Duodenal mucosa (tissue), 2 donors: ENCODE results near the gene TMPRSS11D.

Experiments used
- H3K27ac ChIP-seq: one replicate; pipeline ENCODE4 v1.7.0; 2013; ENCODE audit warnings: low read depth, low read length
- H3K27me3 ChIP-seq, 2 donors: one replicate each; pipeline ENCODE4 v1.7.0; 2013; ENCODE audit warnings: low read length in 2 of 2, control low read depth in 1 of 2; ENCODE audit not compliant: insufficient read depth in 2 of 2, control insufficient read depth in 1 of 2
- H3K36me3 ChIP-seq, 2 donors: one replicate each; pipeline ENCODE4 v1.7.0; 2013; ENCODE audit warnings: low read length in 2 of 2, control low read depth in 1 of 2; ENCODE audit not compliant: insufficient read depth in 2 of 2, control insufficient read depth in 1 of 2
- H3K4me1 ChIP-seq, 2 donors: one replicate each; pipeline ENCODE4 v1.7.0; 2013; ENCODE audit warnings: low read length in 2 of 2, control low read depth in 1 of 2; ENCODE audit not compliant: insufficient read depth in 2 of 2, control insufficient read depth in 1 of 2
- H3K4me3 ChIP-seq, 2 donors: one replicate each; pipeline ENCODE4 v1.7.0; 2013; ENCODE audit warnings: low read length in 2 of 2, low read depth in 1 of 2
- H3K9ac ChIP-seq, 2 donors: one replicate each; pipeline ENCODE4 v1.7.0; 2013; ENCODE audit warnings: low read length in 2 of 2, low read depth in 1 of 2
- H3K9me3 ChIP-seq, 2 donors: one replicate each; pipeline ENCODE4 v1.7.0; 2013; ENCODE audit warnings: low read length in 2 of 2, control low read depth in 1 of 2; ENCODE audit not compliant: control insufficient read depth in 1 of 2

The TMPRSS11D gene

DNA sequence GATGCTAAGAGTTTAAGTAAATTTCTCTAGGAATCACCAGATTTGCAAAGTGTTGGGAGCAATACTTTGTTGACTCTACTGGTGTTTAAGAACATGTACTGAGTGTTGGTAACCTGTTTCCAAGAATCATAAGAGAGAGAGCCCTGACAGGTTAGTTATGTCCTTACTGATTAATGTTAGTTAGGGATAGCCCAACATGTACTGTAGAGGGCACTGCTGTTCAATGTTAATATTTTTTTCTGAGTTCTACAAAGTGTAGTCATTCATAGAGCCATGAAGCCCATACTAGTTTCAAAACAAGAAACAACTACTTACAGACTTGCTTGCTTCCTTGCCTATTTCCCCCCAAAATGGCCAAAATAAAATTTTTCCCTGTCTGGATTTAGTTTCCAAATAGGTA, 11.9 kb downstream of the TMPRSS11D start:
- Histone ChIP-seq H3K36me3 (no peaks in the 10 kb centered on the region), H3K9me3 (no peaks in the 10 kb centered on the region), H3K9ac (no peak overlapping the region), H3K27ac (no peak overlapping the region), H3K27me3 (no peaks in the 10 kb centered on the region), H3K4me1 (no peaks in the 10 kb centered on the region), H3K4me3 (no peak overlapping the region)

DNA sequence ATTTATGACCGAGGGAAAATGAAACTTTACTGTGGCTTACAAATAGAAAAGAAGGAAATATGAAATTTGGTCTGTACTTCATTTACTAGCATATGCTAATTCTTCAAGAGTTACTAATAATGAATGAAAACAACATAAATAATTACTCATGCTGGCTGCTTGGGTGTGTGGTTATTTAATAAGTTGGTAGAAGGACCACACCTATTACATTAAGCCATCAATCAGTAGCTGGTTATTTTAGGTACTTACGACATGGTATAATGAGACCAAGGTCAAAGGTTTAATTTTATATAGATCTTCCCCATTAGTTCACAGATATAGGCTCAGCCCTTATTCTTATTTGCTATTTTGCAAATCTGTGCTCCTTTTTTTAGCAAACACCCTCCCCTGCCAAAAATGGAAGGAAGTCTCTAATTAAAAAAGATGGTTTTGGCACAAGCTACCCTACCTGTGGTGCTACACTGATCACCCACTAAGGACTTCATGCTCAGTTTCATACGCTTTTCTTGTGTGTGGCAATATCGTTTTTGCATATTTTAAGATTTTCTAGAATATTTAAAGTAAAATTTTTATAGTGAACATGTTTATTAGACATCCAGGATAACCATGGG, 14.1 kb downstream of the TMPRSS11D start:
- no peak overlapping the region for H3K27ac ChIP-seq
- H3K9me3 ChIP-seq: no peaks in the 10 kb centered on the region
- H3K27me3 ChIP-seq: no peaks in the 10 kb centered on the region
- H3K4me1 ChIP-seq: no peaks in the 10 kb centered on the region
- H3K36me3 ChIP-seq: no peaks in the 10 kb centered on the region
- no peak overlapping the region for H3K9ac ChIP-seq
- H3K4me3 ChIP-seq: no peak overlapping the region

DNA sequence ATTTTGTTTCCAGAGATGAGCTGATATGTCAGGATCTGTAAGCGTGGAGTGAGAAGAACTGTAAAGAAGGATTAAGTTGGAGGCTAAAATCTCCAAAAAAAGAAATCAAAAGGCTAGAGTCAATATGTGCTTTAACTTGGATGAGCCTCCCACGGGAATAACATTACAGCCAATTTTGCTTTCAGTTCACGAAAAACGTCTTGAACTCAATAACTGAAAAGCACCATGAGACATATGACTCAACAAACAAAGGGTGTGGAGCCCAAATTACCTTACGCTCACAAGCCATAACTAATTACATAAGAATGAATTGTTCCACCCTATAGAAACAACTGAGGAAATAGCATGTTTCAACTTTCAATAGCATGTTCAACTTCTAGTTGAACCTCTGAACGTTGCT, 22.3 kb downstream of the TMPRSS11D start:
- Histone ChIP-seq H3K4me1 (no peaks in the 10 kb centered on the region), H3K4me3 (no peak overlapping the region), H3K27me3 (no peaks in the 10 kb centered on the region), H3K9ac (no peak overlapping the region), H3K27ac (no peak overlapping the region), H3K36me3 (no peaks in the 10 kb centered on the region), H3K9me3 (no peaks in the 10 kb centered on the region)

DNA sequence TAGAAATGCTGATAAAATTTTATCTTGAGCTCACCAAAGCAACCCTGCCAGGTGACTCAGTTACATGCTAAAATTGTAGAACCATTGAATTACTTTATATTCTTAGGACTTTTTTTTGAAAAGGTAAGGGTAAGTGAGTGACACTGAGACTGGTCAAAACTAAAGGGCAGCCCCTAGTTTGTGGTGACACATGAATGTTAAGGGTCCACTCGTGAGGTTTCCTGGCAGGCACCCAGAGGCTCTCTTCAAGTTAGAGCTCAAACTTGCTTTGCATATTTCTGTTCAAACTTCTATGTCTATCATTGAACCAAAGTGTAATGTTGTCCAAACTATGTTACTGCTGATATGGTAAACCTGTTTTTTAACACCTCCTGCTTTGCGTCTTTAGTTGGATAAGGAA, 30.5 kb downstream of the TMPRSS11D start:
- H3K27me3 ChIP-seq: no peaks in the 10 kb centered on the region
- H3K36me3 ChIP-seq: no peaks in the 10 kb centered on the region
- H3K9ac ChIP-seq: no peak overlapping the region
- H3K4me3 ChIP-seq: no peak overlapping the region
- H3K27ac ChIP-seq: no peak overlapping the region
- H3K9me3 ChIP-seq: no peaks in the 10 kb centered on the region
- no peaks in the 10 kb centered on the region for H3K4me1 ChIP-seq

DNA sequence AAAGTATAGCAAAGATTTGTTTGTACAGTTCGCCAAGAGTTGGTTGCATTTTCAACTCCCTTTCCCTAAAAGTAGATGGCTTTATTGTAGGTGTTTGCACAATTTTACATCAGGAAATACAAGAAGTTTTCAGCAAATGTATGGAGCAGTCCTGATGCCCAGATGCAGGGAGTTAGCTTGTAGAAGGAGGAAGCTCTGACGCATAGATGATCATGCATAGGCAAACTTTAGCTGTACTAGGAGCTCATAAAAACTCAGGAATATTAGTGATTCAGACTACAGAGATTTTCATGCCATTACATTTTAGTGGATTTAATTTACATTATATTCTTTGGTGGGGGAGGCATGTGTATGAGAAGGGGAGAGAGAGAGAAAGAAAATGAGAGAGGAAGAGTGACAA, 62.9 kb downstream of the TMPRSS11D start:
- H3K9me3 ChIP-seq: no peaks in the 10 kb centered on the region
- H3K4me3 ChIP-seq: no peak overlapping the region
- no peaks in the 10 kb centered on the region for H3K4me1 ChIP-seq
- H3K27me3 ChIP-seq: no peaks in the 10 kb centered on the region
- no peaks in the 10 kb centered on the region for H3K36me3 ChIP-seq
- H3K9ac ChIP-seq: no peak overlapping the region
- H3K27ac ChIP-seq: no peak overlapping the region

DNA sequence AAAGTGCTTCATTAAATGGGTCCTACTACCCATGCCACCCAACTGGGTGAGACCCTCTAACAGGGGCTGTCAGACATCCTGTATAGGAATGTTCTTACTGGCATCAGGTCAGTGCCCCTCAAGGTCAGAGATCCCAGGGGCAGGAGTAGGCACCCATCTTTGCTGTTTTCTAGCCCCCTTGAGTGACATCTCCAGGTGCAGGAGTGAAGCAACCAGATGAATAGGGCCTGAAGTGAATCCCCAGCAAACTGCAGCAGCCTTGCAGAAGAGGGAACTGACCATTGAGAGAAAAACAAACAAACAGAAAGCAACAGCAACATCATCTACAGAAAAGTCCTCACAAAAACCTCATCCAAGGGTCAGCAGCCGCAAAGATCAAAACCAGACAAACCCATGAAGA, 73.8 kb downstream of the TMPRSS11D start:
- H3K9me3 ChIP-seq: peaks cover 0 to 3% of the 10 kb centered on the region in 2 donors
- no peaks in the 10 kb centered on the region for H3K4me1 ChIP-seq
- no peaks in the 10 kb centered on the region for H3K36me3 ChIP-seq
- no peak overlapping the region for H3K27ac ChIP-seq
- no peak overlapping the region for H3K9ac ChIP-seq
- no peaks in the 10 kb centered on the region for H3K27me3 ChIP-seq
- no peak overlapping the region for H3K4me3 ChIP-seq

DNA sequence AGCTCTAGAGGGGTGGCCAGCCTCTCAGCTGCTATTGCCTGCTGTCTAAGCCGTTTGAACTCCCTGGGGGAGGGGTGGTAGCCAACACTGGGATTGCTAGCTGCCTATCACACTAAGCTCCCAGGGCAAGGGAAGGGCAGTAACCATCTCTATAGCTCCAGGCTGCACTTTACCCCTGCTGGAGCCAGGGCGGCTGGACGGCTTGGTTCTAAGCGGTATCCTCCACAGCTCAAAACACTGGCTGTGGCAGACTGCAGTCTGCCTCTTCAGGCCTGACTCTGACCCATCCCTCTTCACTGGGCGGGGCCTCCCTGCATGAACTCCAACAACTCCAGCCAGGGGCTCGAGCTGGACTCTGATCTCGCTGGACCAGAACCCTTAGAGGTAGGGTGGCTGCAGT, 74.3 kb downstream of the TMPRSS11D start:
- Histone ChIP-seq H3K4me3 (no peak overlapping the region), H3K27me3 (no peaks in the 10 kb centered on the region), H3K36me3 (no peaks in the 10 kb centered on the region), H3K9ac (no peak overlapping the region), H3K4me1 (no peaks in the 10 kb centered on the region), H3K27ac (no peak overlapping the region), H3K9me3 (peaks cover 0 to 3% of the 10 kb centered on the region in 2 donors)

DNA sequence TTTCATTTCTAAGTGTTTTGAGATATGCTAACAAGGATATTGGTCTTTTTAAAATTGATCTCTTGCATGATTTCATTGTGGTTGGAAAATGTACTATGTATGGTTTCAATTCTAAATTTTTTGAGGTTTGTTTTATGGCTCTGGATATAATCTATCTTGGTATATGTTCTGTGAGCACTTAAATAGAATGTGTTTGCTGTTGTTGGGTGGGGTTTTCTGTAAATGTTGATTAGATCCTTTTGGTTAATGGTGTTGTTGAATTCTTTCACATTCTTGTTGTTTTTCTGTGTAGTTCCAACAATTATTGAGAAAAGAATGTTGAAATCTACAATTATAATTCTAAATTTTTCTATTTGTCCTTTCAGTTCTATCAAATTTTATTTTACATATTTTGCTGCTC, 87.0 kb downstream of the TMPRSS11D start:
- H3K27me3 ChIP-seq: no peaks in the 10 kb centered on the region
- no peak overlapping the region for H3K27ac ChIP-seq
- H3K9me3 ChIP-seq: no peaks in the 10 kb centered on the region
- H3K36me3 ChIP-seq: no peaks in the 10 kb centered on the region
- no peak overlapping the region for H3K9ac ChIP-seq
- no peaks in the 10 kb centered on the region for H3K4me1 ChIP-seq
- H3K4me3 ChIP-seq: no peak overlapping the region

DNA sequence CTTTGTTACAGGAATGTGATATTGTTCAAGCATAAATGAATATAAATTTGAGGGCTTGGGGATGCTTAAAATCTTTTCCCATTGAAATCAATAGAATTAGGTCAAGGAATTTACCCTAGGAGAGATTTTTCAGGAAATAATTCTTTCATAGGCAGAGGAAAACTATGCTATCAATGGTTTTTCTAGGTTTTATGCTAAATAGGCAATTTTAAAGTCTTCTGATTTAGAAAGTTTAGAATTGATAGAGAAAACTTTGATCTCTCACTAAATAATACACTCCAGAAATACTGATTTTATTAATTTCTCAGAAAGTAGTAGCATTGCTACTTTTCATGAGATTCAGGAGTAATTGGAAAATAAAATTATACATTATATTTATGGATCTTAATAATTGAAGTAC, 93.1 kb downstream of the TMPRSS11D start:
- Histone ChIP-seq H3K9me3 (no peaks in the 10 kb centered on the region), H3K4me1 (no peaks in the 10 kb centered on the region), H3K27me3 (no peaks in the 10 kb centered on the region), H3K9ac (no peak overlapping the region), H3K27ac (no peak overlapping the region), H3K4me3 (no peak overlapping the region), H3K36me3 (no peaks in the 10 kb centered on the region)

DNA sequence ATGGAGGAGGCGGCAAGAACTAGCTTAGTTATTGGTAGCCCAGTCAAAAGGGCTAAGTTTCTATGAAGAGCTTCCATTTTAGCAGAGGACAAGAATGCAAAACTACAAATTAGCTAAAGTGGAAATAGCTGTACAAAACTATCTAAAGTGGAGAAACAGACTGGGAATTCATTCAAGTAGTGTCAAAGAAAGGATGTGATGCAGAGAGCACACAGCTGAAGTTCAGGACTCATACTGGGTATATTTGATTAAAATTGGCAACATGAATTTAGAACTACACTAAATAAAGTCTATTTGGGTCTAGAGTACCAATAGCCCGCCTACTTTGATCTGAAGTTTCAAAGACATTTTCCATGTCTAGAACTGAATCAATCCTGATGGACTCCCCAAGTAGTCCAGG, 96.5 kb downstream of the TMPRSS11D start:
- no peaks in the 10 kb centered on the region for H3K9me3 ChIP-seq
- H3K36me3 ChIP-seq: no peaks in the 10 kb centered on the region
- H3K4me1 ChIP-seq: no peaks in the 10 kb centered on the region
- no peaks in the 10 kb centered on the region for H3K27me3 ChIP-seq
- no peak overlapping the region for H3K4me3 ChIP-seq
- H3K27ac ChIP-seq: no peak overlapping the region
- no peak overlapping the region for H3K9ac ChIP-seq

DNA sequence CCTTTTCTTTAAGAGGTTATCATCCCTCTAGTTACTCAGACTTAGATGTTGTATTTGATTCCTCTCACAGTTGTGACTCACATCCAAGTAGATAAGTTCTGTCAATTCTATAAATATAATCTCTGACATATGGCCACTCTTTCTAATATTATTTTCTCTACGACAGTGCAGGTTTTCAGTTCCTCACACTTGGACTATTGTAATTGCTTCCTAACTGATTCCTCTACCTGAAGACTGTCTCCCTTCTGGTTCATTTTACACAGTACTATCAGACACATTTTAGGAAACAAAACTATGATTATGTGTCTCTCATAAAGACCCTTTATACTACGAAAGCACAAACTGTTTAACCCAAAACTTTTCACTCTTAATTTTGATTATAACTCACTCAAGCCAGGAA, 98.3 kb downstream of the TMPRSS11D start:
- no peak overlapping the region for H3K27ac ChIP-seq
- no peaks in the 10 kb centered on the region for H3K4me1 ChIP-seq
- no peak overlapping the region for H3K4me3 ChIP-seq
- H3K36me3 ChIP-seq: no peaks in the 10 kb centered on the region
- H3K9ac ChIP-seq: no peak overlapping the region
- H3K9me3 ChIP-seq: no peaks in the 10 kb centered on the region
- no peaks in the 10 kb centered on the region for H3K27me3 ChIP-seq
